Naive thymus-derived CD8-positive, alpha-beta T cell (primary cell): ENCODE results near the gene KRTAP10-7. TPM values are rescaled to one million over a fixed set of nuclear protein-coding genes. Genes with fewer than 3 reads are reported as not detected.
"Not testable (repeated sequence)": the region's sequence is repeated elsewhere in the genome, so short reads cannot be mapped to it uniquely, and the experiment has no call there.

ENCODE experiments used
- ATAC-seq, 2 donors: fragments of 150-1000 bp; cut with Tn5 transposase in 1 of 2; sonication (Bioruptor Pico), chemical (Tn5 transposase) in 1 of 2; 1 replicate in 1 of 2; 2 replicates in 1 of 2; pipeline ENCODE4 v1.10.0; 2021; ENCODE audit warnings: mild to moderate bottlenecking in 2 of 2, moderate library complexity in 2 of 2
- POLR2A ChIA-PET: fragments of 350-600 bp; sonication (Branson Sonifier 250); formaldehyde crosslinking; loops from one replicate; lab custom pipeline; 2021; ENCODE audit warnings: antibody characterized with exemption; lab: Charles Lee
- DNase-seq, 10 donors: peaks; one replicate each; pipeline versions ENCODE4 v3.0.0 to v3.0.0-alpha.2; 2020 to 2022
- H3K27ac Mint-ChIP-seq, 10 donors: one replicate each; pipeline ENCODE4 v1.8.0; 2020 to 2022; ENCODE audit warnings: mild to moderate bottlenecking in 10 of 10, mixed read lengths in 10 of 10, moderate library complexity in 4 of 10, inconsistent platforms in 1 of 10
- H3K27me3 Mint-ChIP-seq, 5 donors: one replicate each; pipeline ENCODE4 v1.8.0; 2021 to 2022; ENCODE audit warnings: mixed read lengths in 5 of 5
- H3K36me3 Mint-ChIP-seq, 3 donors: one replicate each; pipeline ENCODE4 v1.8.0; 2020 to 2022; ENCODE audit warnings: mixed read lengths in 3 of 3, mild to moderate bottlenecking in 2 of 3, inconsistent platforms in 1 of 3
- H3K4me1 Mint-ChIP-seq, 4 donors: one replicate each; pipeline ENCODE4 v1.8.0; 2021 to 2022; ENCODE audit warnings: mixed read lengths in 4 of 4
- H3K4me3 Mint-ChIP-seq, 10 donors: one replicate each; pipeline ENCODE4 v1.8.0; 2020 to 2022; ENCODE audit warnings: mild to moderate bottlenecking in 10 of 10, mixed read lengths in 10 of 10, moderate library complexity in 6 of 10, inconsistent platforms in 1 of 10
- H3K9me3 Mint-ChIP-seq, 9 donors: one replicate each; pipeline ENCODE4 v1.8.0; 2020 to 2022; ENCODE audit warnings: mixed read lengths in 9 of 9, mild to moderate bottlenecking in 3 of 9, inconsistent platforms in 1 of 9, moderate library complexity in 1 of 9
- polyA plus RNA-seq, 3 donors: library from polyadenylated mRNA; unstranded; fragments of 300-500 nt; fragmentation: Illumina TruSeq; gene quantifications; one replicate each; pipeline ENCODE4 v1.2.3, GENCODE V29; 2021
- total RNA-seq, 8 experiments: library from RNA in 2 of 8; stranded (reverse) in 2 of 8; gene quantifications; one replicate each; pipeline ENCODE4 v1.2.3 and lab custom pipeline; 2021 to 2026

Gene KRTAP10-7
- total and polyA plus RNA-seq, 5 experiments from 2014 or later, result not detected

DNA sequence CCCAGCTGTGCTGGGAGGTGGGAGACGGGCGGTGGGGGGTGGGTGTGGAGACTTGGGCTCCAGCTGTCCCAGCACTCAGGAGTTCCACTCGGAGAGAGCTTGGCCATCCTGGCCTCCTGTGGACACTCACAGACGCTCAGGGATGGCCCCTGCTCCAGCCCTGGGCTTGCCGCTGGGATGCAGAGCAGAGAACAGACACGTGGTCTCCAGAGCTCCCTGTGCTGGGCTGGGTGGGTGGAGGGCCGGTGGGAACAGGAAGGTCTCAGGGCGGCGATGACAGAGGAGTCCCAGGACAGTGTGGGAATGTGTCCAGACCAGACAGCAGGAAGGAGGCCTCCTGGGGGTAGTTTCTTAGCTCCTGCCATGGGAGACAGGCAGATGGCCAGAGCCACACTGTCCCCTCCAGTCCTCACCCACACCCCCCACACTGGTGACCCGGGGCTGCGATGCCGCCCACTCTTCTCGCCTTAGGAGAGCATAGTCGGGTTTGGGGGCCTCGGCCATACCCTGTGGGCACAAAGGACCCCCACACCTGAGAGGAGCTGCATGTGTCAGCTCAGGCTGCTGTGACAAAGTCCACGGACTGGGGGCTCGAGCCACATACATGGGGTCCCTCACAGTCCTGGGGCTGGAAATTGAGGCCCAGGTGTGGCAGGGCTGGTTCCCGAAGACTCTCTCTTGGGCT, 28.5 kb downstream of the KRTAP10-7 start:
- H3K9me3 Mint-ChIP-seq, result peaks cover 10 to 60% (median 49%) of the 10 kb centered on the region in 9 donors
- ATAC-seq, result no peak
- H3K27ac Mint-ChIP-seq, result peak overlapping the region in 7 of 10 donors; percentile 48 to 95 (median 80)
- peak in 1 of 10 donors; percentile 36 for DNase-seq
- peaks cover 2 to 35% (median 33%) of the 10 kb centered on the region in 3 donors for H3K36me3 Mint-ChIP-seq
- peak overlapping the region in 5 of 10 donors; percentile 8 to 70 (median 24) for H3K4me3 Mint-ChIP-seq
- peaks cover 21 to 53% (median 44%) of the 10 kb centered on the region in 4 donors for H3K4me1 Mint-ChIP-seq
- POLR2A ChIA-PET, result interaction anchor here (0.9 kb wide), 1 partner anchor 10 kb away, joined by 5 read pairs; no protein-coding TSS in a partner anchor
- H3K27me3 Mint-ChIP-seq, result peaks cover 0 to 2% (median 0%) of the 10 kb centered on the region in 5 donors

- DNase-seq, result peak in 2 of 10 donors; percentile 35 to 46
- H3K27me3 Mint-ChIP-seq, result no peaks in the 10 kb centered on the region
- ATAC-seq, result peak; percentile 14 to 68
These were observed 30.0 kb downstream of the KRTAP10-7 start for GRCh38 chr21:44630440-44630839.

DNA sequence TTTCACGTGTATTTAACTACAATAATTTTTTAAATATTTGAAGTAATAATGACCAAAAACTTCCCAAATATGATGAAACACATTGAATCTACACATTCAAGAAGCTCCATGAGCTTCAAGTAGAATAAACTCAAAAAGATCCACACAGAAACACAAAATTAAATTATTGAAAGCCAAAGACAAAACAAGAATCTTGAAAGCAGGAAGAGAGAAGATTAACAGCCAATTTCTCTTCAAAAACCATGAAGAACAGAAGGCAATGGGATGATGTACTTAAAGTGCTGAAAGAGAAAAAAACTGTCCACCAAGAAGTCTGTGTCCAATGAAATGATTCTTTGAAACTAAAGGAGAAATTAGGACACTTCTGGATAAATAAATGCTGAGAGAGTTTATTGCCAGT, 31.7 kb downstream of the KRTAP10-7 start:
- H3K9me3 Mint-ChIP-seq, result peaks cover 10 to 46% (median 38%) of the 10 kb centered on the region in 9 donors
- DNase-seq (no peak), ATAC-seq (no peak)
- peaks cover 19 to 41% (median 32%) of the 10 kb centered on the region in 4 donors for H3K4me1 Mint-ChIP-seq
- H3K4me3 Mint-ChIP-seq, result no peak overlapping the region
- H3K27ac Mint-ChIP-seq, result peak overlapping the region in 1 of 10 donors; percentile 1
- peaks cover 2 to 25% (median 25%) of the 10 kb centered on the region in 3 donors for H3K36me3 Mint-ChIP-seq
- POLR2A ChIA-PET, result interaction anchor here (0.6 kb wide), 1 partner anchor 21 kb away, joined by 3 read pairs; no protein-coding TSS in a partner anchor
- H3K27me3 Mint-ChIP-seq, result no peaks in the 10 kb centered on the region

More at GRCh38 chr21:44630440-44630839, 30.0 kb downstream of the KRTAP10-7 start:
- Mint-ChIP-seq H3K4me1 (peaks cover 21 to 53% (median 44%) of the 10 kb centered on the region in 4 donors), H3K9me3 (peaks cover 10 to 46% (median 38%) of the 10 kb centered on the region in 9 donors), H3K36me3 (peaks cover 2 to 25% (median 25%) of the 10 kb centered on the region in 3 donors), H3K27ac (peak overlapping the region; percentile 80 to 95 (median 90)), H3K4me3 (peak overlapping the region in 8 of 10 donors; percentile 48 to 74 (median 57))
- POLR2A ChIA-PET, result interaction anchor here (1.4 kb wide), 1 partner anchor 11 kb away, joined by 6 read pairs; no protein-coding TSS in a partner anchor

DNA sequence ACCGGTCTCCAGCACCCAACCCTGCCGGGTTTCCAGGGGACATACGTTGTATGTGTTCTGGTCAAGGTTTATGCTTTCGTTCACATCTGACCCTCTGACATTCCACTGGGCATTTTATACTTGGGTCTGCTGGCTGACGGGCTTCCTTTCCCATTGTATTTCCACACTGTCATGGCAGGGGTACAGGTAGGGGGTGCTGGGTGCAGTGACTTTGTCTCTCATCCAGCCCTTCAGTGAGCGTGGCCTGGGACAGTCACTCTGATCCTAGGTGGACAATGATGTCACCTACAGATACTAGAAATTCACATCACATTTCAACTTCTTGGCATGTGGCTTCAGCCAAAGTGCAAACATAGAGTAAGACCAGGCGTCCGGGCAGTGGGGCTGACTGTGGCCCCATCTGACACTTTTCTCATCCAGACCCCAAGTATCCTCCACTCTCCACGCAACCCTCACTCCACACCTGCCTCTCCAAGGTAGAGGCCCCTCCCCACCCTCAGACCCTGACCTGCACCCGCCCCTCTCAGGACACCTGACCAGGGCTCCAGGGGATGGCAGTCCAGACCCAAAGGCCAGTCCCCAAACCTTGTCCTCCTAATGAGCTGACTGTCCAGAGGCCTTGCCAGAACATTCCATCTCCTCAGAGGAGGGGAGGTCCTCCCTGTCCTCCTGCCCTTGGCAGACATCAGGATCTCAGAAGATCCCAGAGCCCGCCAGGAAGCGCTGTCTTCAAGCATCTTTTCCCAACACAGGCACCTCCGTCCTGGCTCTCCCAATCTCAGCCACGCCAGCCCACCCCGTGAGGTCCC, 36.0 kb downstream of the KRTAP10-7 start:
- no peak for ATAC-seq
- no peak for DNase-seq
- POLR2A ChIA-PET, result no interaction called here
- peak overlapping the region in 1 of 10 donors; percentile 48 for H3K27ac Mint-ChIP-seq
- peaks cover 0 to 17% (median 5%) of the 10 kb centered on the region in 4 donors for H3K4me1 Mint-ChIP-seq
- peaks cover 0 to 15% (median 15%) of the 10 kb centered on the region in 3 donors for H3K36me3 Mint-ChIP-seq
- peaks cover 0 to 34% (median 26%) of the 10 kb centered on the region in 9 donors for H3K9me3 Mint-ChIP-seq
- no peak overlapping the region for H3K4me3 Mint-ChIP-seq
- peaks cover 0 to 6% (median 0%) of the 10 kb centered on the region in 5 donors for H3K27me3 Mint-ChIP-seq

GRCh38 chr21:44637018-44637850, 36.8 kb downstream of the KRTAP10-7 start, which contains the start of gene KRTAP10-10:
KRTAP10-10 (plus strand) TSS chr21:44637356; CDS start chr21:44637418, 62 bp downstream.
- H3K36me3 Mint-ChIP-seq, result peaks cover 0 to 11% (median 9%) of the 10 kb centered on the region in 3 donors
- DNase-seq (no peak), ATAC-seq (no peak)
- peaks cover 0 to 6% (median 0%) of the 10 kb centered on the region in 5 donors for H3K27me3 Mint-ChIP-seq
- H3K27ac Mint-ChIP-seq, result peak within 1 kb of the TSS in 5 of 10 donors; percentile 27 to 91 (median 77)
- POLR2A ChIA-PET, result no interaction called here
- H3K4me1 Mint-ChIP-seq, result peaks cover 0 to 14% (median 5%) of the 10 kb centered on the region in 4 donors
- H3K9me3 Mint-ChIP-seq, result peaks cover 0 to 34% (median 19%) of the 10 kb centered on the region in 9 donors
- no peak within 1 kb of the TSS for H3K4me3 Mint-ChIP-seq

GRCh38 chr21:44637851-44638348, 37.5 kb downstream of the KRTAP10-7 start:
- POLR2A ChIA-PET, H3K36me3 Mint-ChIP-seq, ATAC-seq, H3K4me3 Mint-ChIP-seq, DNase-seq, H3K27me3 Mint-ChIP-seq: not testable (repeated sequence)
- H3K4me1 Mint-ChIP-seq, result peaks cover 0 to 14% (median 5%) of the 10 kb centered on the region in 4 donors
- H3K9me3 Mint-ChIP-seq, result peaks cover 0 to 32% (median 17%) of the 10 kb centered on the region in 9 donors
- peak overlapping the region in 4 of 10 donors; percentile 27 to 91 (median 64) for H3K27ac Mint-ChIP-seq

DNA sequence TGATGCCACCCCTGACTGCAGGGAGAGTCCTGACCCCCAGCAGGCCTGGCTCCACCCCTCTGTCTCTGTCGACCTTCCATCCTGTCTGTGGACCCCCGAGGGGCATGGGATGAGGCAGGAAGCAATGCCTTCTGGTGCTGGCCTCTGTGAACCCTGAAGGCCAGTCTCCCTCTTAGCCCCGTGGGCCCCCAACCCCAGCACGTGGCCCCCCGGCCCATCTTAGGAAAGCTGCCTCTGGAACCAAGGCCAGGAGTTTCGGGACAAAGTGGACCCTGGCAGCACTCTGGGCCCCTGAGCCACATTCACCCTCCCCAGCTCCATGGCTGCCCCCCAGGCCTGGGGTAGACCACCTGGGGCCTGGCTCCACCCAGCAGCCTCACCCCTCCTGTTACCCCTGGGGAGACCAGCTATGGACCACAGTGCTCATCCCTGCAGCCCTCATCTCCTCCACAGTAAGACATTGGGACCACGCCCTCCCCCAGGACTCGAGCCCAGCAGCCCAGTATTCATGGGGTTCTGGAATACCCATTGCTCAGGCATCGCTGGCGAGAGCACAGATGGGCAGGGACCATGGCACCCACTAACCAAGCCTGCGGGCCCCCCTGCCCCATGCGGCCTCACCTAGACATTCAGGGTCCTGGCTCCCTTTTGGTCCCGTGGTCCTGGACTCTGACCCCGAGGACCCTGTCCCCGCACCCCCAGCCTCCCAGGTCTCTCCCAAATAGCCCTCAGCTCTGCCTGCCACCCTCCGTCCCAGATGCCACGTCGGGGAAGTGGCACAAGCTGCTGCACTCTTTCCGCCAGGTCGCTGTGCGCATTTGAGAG, 38.3 kb downstream of the KRTAP10-7 start:
- Mint-ChIP-seq H3K36me3 (peaks cover 0 to 14% (median 3%) of the 10 kb centered on the region in 3 donors), H3K4me3 (peak overlapping the region in 1 of 10 donors; percentile 24), H3K4me1 (peaks cover 0 to 14% (median 5%) of the 10 kb centered on the region in 4 donors), H3K27ac (peak overlapping the region in 4 of 10 donors; percentile 15 to 85 (median 56)), H3K9me3 (peaks cover 0 to 32% (median 18%) of the 10 kb centered on the region in 9 donors)
- ATAC-seq, H3K27me3 Mint-ChIP-seq, DNase-seq: not testable (repeated sequence)
- POLR2A ChIA-PET, result interaction anchor here (0.8 kb wide), 1 partner anchor 19 kb away, joined by 3 read pairs; the partner anchor contains the start of gene KRTAP12-3

GRCh38 chr21:44639331-44639655, 38.9 kb downstream of the KRTAP10-7 start:
- POLR2A ChIA-PET, result interaction anchor here (0.8 kb wide), 1 partner anchor 18 kb away, joined by 3 read pairs; the partner anchor contains the start of gene KRTAP12-3
- Mint-ChIP-seq H3K36me3 (peaks cover 0 to 20% (median 7%) of the 10 kb centered on the region in 3 donors), H3K4me3 (peak overlapping the region in 1 of 10 donors; percentile 24), H3K27ac (peak overlapping the region in 2 of 10 donors; percentile 15 to 45), H3K4me1 (peaks cover 0 to 14% (median 5%) of the 10 kb centered on the region in 4 donors), H3K27me3 (peaks cover 0 to 6% (median 0%) of the 10 kb centered on the region in 5 donors), H3K9me3 (peaks cover 3 to 37% (median 23%) of the 10 kb centered on the region in 9 donors)
- no peak for ATAC-seq
- DNase-seq, result no peak

GRCh38 chr21:44640761-44641160, 40.4 kb downstream of the KRTAP10-7 start:
- peaks cover 0 to 29% (median 14%) of the 10 kb centered on the region in 3 donors for H3K36me3 Mint-ChIP-seq
- ATAC-seq, result no peak
- POLR2A ChIA-PET, result no interaction called here
- peaks cover 10 to 52% (median 34%) of the 10 kb centered on the region in 9 donors for H3K9me3 Mint-ChIP-seq
- peaks cover 0 to 6% (median 0%) of the 10 kb centered on the region in 5 donors for H3K27me3 Mint-ChIP-seq
- peaks cover 0 to 14% (median 5%) of the 10 kb centered on the region in 4 donors for H3K4me1 Mint-ChIP-seq
- H3K4me3 Mint-ChIP-seq, result peak overlapping the region in 1 of 10 donors; percentile 20
- H3K27ac Mint-ChIP-seq, result peak overlapping the region in 1 of 10 donors; percentile 2
- DNase-seq, result no peak

DNA sequence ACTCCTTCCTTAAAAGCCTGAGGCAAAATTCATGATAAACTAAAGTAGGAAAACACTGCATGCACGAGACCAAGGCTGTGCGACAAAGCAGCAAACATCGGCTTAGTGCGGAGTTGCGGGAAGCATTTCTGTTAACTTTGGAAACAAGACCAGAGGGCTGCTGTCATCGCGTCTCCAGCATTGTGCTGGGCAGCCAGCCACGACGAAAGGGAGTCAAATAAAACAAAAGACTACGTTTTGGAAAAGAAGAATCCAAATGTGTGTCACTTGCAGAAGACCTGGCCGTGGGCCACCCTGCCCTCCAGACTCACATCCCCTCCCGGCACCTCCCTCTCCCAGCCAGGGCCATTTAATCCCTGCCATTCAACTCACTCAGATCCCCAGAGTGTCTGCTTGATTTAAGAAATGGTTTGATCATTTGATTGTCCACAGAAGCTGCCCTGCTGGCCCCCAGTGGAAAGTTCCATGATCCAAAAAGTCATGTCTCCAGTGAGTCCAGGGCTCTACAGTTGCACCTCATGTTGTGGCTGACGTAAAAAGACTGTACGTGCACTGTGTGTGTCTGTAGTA, 43.4 kb downstream of the KRTAP10-7 start:
- Mint-ChIP-seq H3K4me3 (no peak overlapping the region), H3K27me3 (peaks cover 0 to 6% (median 0%) of the 10 kb centered on the region in 5 donors), H3K4me1 (peaks cover 5 to 16% (median 9%) of the 10 kb centered on the region in 4 donors), H3K9me3 (peaks cover 10 to 58% (median 34%) of the 10 kb centered on the region in 9 donors), H3K36me3 (peaks cover 0 to 29% (median 14%) of the 10 kb centered on the region in 3 donors), H3K27ac (no peak overlapping the region)
- POLR2A ChIA-PET, result interaction anchor here (2.3 kb wide), 1 partner anchor 8 kb away, joined by 9 read pairs; no protein-coding TSS in a partner anchor
- DNase-seq (no peak), ATAC-seq (no peak)
